ENCODE results near the gene SGSM2. TPM values are rescaled to one million over a fixed set of nuclear protein-coding genes. Genes with fewer than 3 reads are reported as not detected.

Gene SGSM2
- total RNA-seq, 1 donor from 2014 or later: 127 TPM

GRCh38 chr17:2364763-2365116 is 27.4 kb downstream of the SGSM2 start:
- Mint-ChIP-seq H3K27ac (no peak overlapping the region), H3K36me3 (ENCODE audit: insufficient read depth) (peaks cover 5% of the 10 kb centered on the region), H3K4me3 (ENCODE audit: low read depth) (no peak overlapping the region), H3K9me3 (ENCODE audit: low read depth) (no peaks in the 10 kb centered on the region), H3K27me3 (no peaks in the 10 kb centered on the region), H3K4me1 (ENCODE audit: low read depth) (no peaks in the 10 kb centered on the region)
- TF ChIP-seq, protein P1, sequence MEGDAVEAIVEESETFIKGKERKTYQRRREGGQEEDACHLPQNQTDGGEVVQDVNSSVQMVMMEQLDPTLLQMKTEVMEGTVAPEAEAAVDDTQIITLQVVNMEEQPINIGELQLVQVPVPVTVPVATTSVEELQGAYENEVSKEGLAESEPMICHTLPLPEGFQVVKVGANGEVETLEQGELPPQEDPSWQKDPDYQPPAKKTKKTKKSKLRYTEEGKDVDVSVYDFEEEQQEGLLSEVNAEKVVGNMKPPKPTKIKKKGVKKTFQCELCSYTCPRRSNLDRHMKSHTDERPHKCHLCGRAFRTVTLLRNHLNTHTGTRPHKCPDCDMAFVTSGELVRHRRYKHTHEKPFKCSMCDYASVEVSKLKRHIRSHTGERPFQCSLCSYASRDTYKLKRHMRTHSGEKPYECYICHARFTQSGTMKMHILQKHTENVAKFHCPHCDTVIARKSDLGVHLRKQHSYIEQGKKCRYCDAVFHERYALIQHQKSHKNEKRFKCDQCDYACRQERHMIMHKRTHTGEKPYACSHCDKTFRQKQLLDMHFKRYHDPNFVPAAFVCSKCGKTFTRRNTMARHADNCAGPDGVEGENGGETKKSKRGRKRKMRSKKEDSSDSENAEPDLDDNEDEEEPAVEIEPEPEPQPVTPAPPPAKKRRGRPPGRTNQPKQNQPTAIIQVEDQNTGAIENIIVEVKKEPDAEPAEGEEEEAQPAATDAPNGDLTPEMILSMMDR (IDR thresholded peaks at IDR 0.05; ENCODE audit: unreplicated experiment): no peak
- no peak for DNase-seq (ENCODE audit: low spot score, unreplicated experiment)

GRCh38 chr17:2365132-2365531 is 27.8 kb downstream of the SGSM2 start:
- no peak for DNase-seq (ENCODE audit: low spot score, unreplicated experiment)
- no peaks in the 10 kb centered on the region for H3K9me3 Mint-ChIP-seq (ENCODE audit: low read depth)
- no peaks in the 10 kb centered on the region for H3K4me1 Mint-ChIP-seq (ENCODE audit: low read depth)
- H3K27ac Mint-ChIP-seq: no peak overlapping the region
- no peak overlapping the region for H3K4me3 Mint-ChIP-seq (ENCODE audit: low read depth)
- TF ChIP-seq, protein P1 (IDR thresholded peaks at IDR 0.05; ENCODE audit: unreplicated experiment): no peak
- peaks cover 5% of the 10 kb centered on the region for H3K36me3 Mint-ChIP-seq (ENCODE audit: insufficient read depth)
- no peaks in the 10 kb centered on the region for H3K27me3 Mint-ChIP-seq

DNA sequence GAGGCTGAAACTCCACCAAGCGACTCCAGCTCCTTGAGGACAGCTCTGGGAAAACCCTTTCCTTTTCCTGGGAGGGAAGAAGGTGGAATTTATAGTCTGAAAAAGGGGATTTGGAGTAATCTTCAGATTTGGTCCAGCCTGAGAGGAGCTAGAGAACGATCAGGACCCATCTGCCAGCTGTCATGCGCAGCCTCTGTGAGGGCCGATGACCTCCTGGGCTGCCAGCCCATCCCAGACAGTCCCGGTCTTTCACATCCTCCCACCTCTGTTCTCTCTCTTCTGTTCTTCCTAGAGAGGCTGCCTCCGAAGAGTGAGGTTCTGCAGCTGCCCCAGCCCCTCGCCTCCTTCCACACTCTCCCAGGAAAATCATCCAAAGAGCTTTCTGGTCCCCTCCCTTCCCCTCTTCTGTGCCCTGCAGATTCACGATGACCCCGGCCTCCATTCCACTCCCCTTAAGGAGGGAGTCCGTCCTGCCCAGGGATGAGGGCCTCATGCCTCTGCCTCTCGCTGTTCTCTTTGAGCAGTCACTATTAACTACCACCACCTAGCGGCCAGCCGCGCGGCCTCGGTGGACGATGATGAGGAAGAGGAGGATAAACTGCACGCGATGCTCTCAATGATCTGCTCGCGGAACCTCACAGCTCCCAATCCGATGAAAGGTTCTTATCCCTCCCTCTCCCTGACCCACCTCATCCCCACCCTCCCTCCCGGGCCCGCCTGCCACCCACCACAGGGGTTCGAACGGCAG is 29.6 kb downstream of the SGSM2 start:
- no peak overlapping the region for H3K4me3 Mint-ChIP-seq (ENCODE audit: low read depth)
- H3K36me3 Mint-ChIP-seq (ENCODE audit: insufficient read depth): peaks cover 5% of the 10 kb centered on the region
- H3K27me3 Mint-ChIP-seq: no peaks in the 10 kb centered on the region
- H3K9me3 Mint-ChIP-seq (ENCODE audit: low read depth): no peaks in the 10 kb centered on the region
- TF ChIP-seq, protein P1 (IDR thresholded peaks at IDR 0.05; ENCODE audit: unreplicated experiment): peak; percentile 30
- no peaks in the 10 kb centered on the region for H3K4me1 Mint-ChIP-seq (ENCODE audit: low read depth)
- H3K27ac Mint-ChIP-seq: no peak overlapping the region
- no peak for DNase-seq (ENCODE audit: low spot score, unreplicated experiment)

GRCh38 chr17:2368359-2368758 is 31.1 kb downstream of the SGSM2 start:
- no peaks in the 10 kb centered on the region for H3K4me1 Mint-ChIP-seq (ENCODE audit: low read depth)
- peaks cover 3% of the 10 kb centered on the region for H3K36me3 Mint-ChIP-seq (ENCODE audit: insufficient read depth)
- TF ChIP-seq, protein P1 (IDR thresholded peaks at IDR 0.05; ENCODE audit: unreplicated experiment): no peak
- no peak overlapping the region for H3K27ac Mint-ChIP-seq
- H3K27me3 Mint-ChIP-seq: no peaks in the 10 kb centered on the region
- no peaks in the 10 kb centered on the region for H3K9me3 Mint-ChIP-seq (ENCODE audit: low read depth)
- no peak overlapping the region for H3K4me3 Mint-ChIP-seq (ENCODE audit: low read depth)
- no peak for DNase-seq (ENCODE audit: low spot score, unreplicated experiment)

DNA sequence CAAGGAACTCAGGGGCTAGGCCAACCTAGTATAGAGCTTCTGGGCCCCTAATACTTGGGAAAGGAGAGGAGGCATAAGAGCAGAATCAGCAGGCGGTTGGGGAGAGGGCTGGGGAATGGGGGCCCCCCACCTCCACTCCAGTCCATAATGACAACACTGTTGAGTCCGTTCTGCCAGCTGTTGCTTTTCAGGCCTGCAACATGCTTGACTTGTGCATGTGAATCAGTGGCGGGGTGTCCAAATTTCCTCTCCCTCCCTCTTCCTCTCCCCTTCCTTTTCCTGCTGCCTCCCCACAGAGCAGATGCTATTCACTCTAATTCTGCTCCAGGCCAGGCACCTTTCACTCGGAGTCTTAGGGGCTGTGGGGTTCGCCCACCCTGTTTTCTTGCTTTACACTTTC is 31.7 kb downstream of the SGSM2 start:
- Mint-ChIP-seq H3K27ac (no peak overlapping the region), H3K4me3 (ENCODE audit: low read depth) (no peak overlapping the region), H3K27me3 (no peaks in the 10 kb centered on the region), H3K36me3 (ENCODE audit: insufficient read depth) (peaks cover 3% of the 10 kb centered on the region), H3K4me1 (ENCODE audit: low read depth) (no peaks in the 10 kb centered on the region), H3K9me3 (ENCODE audit: low read depth) (no peaks in the 10 kb centered on the region)
- no peak for DNase-seq (ENCODE audit: low spot score, unreplicated experiment)
- TF ChIP-seq, protein P1 (IDR thresholded peaks at IDR 0.05; ENCODE audit: unreplicated experiment): no peak
